OCI-LY7 (cell line): ENCODE data around the gene TEKT2. TPM values are rescaled to one million over a fixed set of nuclear protein-coding genes. Genes with fewer than 3 reads are reported as not detected.

Experiments
- BruUV-seq: library from RNA; stranded (reverse); fragments of 400-500 nt; replicated peaks from 2 replicates; lab custom pipeline; 2021; lab: Mats Ljungman, UMichigan
- CTCF ChIA-PET: fragments of 300-600 bp; sonication (Branson Sonifier 250); formaldehyde crosslinking; loops from one replicate; lab custom pipeline; 2022; ENCODE audit warnings: antibody characterized with exemption; ENCODE audit not compliant: unreplicated experiment; lab: Charles Lee
- POLR2A ChIA-PET: fragments of 300-600 bp; sonication (Branson Sonifier 250); formaldehyde crosslinking; loops from one replicate; lab custom pipeline; 2022; ENCODE audit warnings: antibody characterized with exemption; lab: Charles Lee
- DNase-seq: peaks from one replicate; pipeline ENCODE4 v3.0.0-alpha.2; 2015; ENCODE audit warnings: low spot score
- H2AFZ ChIP-seq: fragments of 200-600 bp; sonication (generic), shearing (Covaris generic); 2 replicates; pipeline ENCODE4 v1.6.1; 2014; ENCODE audit warnings: mild to moderate bottlenecking, antibody characterized with exemption, low read length, moderate library complexity
- H3K27ac ChIP-seq: fragments of 200-600 bp; sonication (generic); 2 replicates; pipeline ENCODE4 v1.5.1; 2014; ENCODE audit warnings: mixed run types, low read depth, mild to moderate bottlenecking, moderate library complexity, low read length, inconsistent platforms; ENCODE audit not compliant: poor library complexity, severe bottlenecking
- H3K36me3 ChIP-seq: fragments of 200-600 bp; sonication (generic); 2 replicates; pipeline ENCODE4 v1.6.1; 2014; ENCODE audit warnings: mild to moderate bottlenecking, antibody characterized with exemption, low read length, moderate library complexity, mixed read lengths; ENCODE audit not compliant: insufficient read depth
- H3K4me1 ChIP-seq: fragments of 200-600 bp; sonication (generic); 2 replicates; pipeline ENCODE4 v1.5.1; 2014; ENCODE audit warnings: mild to moderate bottlenecking, low read length; ENCODE audit not compliant: insufficient read depth, poor library complexity, severe bottlenecking
- H3K4me2 ChIP-seq: fragments of 200-600 bp; sonication (generic); 2 replicates; pipeline ENCODE4 v1.6.1; 2014; ENCODE audit warnings: mild to moderate bottlenecking, low read length
- H3K4me3 ChIP-seq: fragments of 200-600 bp; sonication (generic); 2 replicates; pipeline ENCODE4 v1.5.1; 2014; ENCODE audit warnings: mild to moderate bottlenecking, low read depth, low read length; ENCODE audit not compliant: poor library complexity, severe bottlenecking
- H3K79me2 ChIP-seq: fragments of 200-600 bp; sonication (generic); 2 replicates; pipeline ENCODE4 v1.6.1; 2016; ENCODE audit warnings: low read depth, mild to moderate bottlenecking, low read length, moderate library complexity, mixed read lengths; ENCODE audit not compliant: insufficient read depth
- H3K9me2 ChIP-seq: fragments of 200-600 bp; sonication (generic); 2 replicates; pipeline ENCODE4 v1.6.1; 2016; ENCODE audit warnings: mild to moderate bottlenecking, low read length, mixed read lengths; ENCODE audit not compliant: insufficient read depth
- H3K9me3 ChIP-seq: fragments of 200-600 bp; sonication (generic); 2 replicates; pipeline ENCODE4 v1.6.1; 2014; ENCODE audit warnings: mild to moderate bottlenecking, mixed run types, low read length, mixed read lengths
- H4K20me1 ChIP-seq: fragments of 200-600 bp; sonication (generic); 2 replicates; pipeline ENCODE4 v1.6.1; 2014; ENCODE audit warnings: mild to moderate bottlenecking, antibody characterized with exemption, low read length, moderate library complexity, mixed read lengths; ENCODE audit not compliant: insufficient read depth
- CTCF ChIP-seq: fragments of 200-600 bp; sonication (generic); conservative IDR thresholded peaks from 2 replicates; pipeline ENCODE4 v1.5.1; 2014; ENCODE audit warnings: mild to moderate bottlenecking, antibody characterized with exemption, low read length, moderate library complexity, mixed read lengths
- EZH2phosphoT487 ChIP-seq: fragments of 200-600 bp; sonication (generic); IDR thresholded peaks from 2 replicates; pipeline ENCODE4 v1.6.1; 2018; ENCODE audit warnings: low read depth, borderline replicate concordance, mild to moderate bottlenecking, mixed run types, antibody characterized with exemption, low read length, moderate library complexity, mixed read lengths
- intact Hi-C: fragments of 100-400 bp; cut with micrococcal nuclease; formaldehyde crosslinking; loops from one replicate; pipeline ENCODE4 v1.10.0; 2022; ENCODE audit not compliant: unreplicated experiment
- total RNA-seq, 2 experiments: library from RNA; depleted of rRNA in 1 of 2; stranded (reverse); fragments of >200 nt in 1 of 2; shearing (Covaris generic) in 1 of 2; gene quantifications; 2 replicates each; pipeline ENCODE4 v1.2.3, GENCODE V29; 2014 to 2022

TEKT2 gene
- total RNA-seq, 2 experiments from 2014 or later: not detected

GRCh38 chr1:36084497-36085115 is 712 bp downstream of the TEKT2 start:
- H3K27ac ChIP-seq: no peak overlapping the region
- H3K36me3 ChIP-seq: no peaks in the 10 kb centered on the region
- intact Hi-C loops: loop anchor here (5.0 kb wide), 1 partner anchor 202 kb away; the partner anchor contains the start of gene AGO1
- no peaks in the 10 kb centered on the region for H3K9me3 ChIP-seq
- no peak for DNase-seq
- POLR2A ChIA-PET: no interaction called here
- peaks cover 7% of the 10 kb centered on the region for H3K79me2 ChIP-seq
- H3K4me3 ChIP-seq: no peak overlapping the region
- CTCF ChIA-PET: no interaction called here
- H4K20me1 ChIP-seq: peaks cover 5% of the 10 kb centered on the region; the same call in 1 of the 2 replicates
- 0 out of 2 replicates have a peak overlapping the region, but pooled peaks have one; percentile 7 for H3K4me2 ChIP-seq
- H3K4me1 ChIP-seq: peaks cover 5% of the 10 kb centered on the region
- no TSS peak for BruUV-seq
- no peaks in the 10 kb centered on the region for H3K9me2 ChIP-seq
- no peak for TF ChIP-seq EZH2phosphoT487
- no peak for TF ChIP-seq CTCF
- H2AFZ ChIP-seq: 0 out of 2 replicates have a peak overlapping the region, but pooled peaks have one; percentile 57

- CTCF ChIA-PET: no interaction called here
- Histone ChIP-seq H3K4me1 (peaks cover 11% of the 10 kb centered on the region), H3K9me3 (no peaks in the 10 kb centered on the region), H3K79me2 (peaks cover 12% of the 10 kb centered on the region), H3K9me2 (no peaks in the 10 kb centered on the region), H3K4me2 (no peak overlapping the region), H3K36me3 (no peaks in the 10 kb centered on the region), H2AFZ (no peak overlapping the region), H4K20me1 (peaks cover 6% of the 10 kb centered on the region; the same call in 1 of the 2 replicates), H3K4me3 (no peak overlapping the region), H3K27ac (no peak overlapping the region)
- POLR2A ChIA-PET: interaction anchor here (0.7 kb wide), 1 partner anchor 1100 kb away, joined by 3 read pairs; the partner anchor contains the start of gene TMEM35B
- no peak for DNase-seq
- TF ChIP-seq CTCF: no peak
- no peak for TF ChIP-seq EZH2phosphoT487
- BruUV-seq: no TSS peak
- intact Hi-C loops: loop anchor here (5.0 kb wide), 1 partner anchor 203 kb away; the partner anchor contains the start of gene AGO1
Observed at GRCh38 chr1:36085126-36085525, 1.2 kb downstream of the TEKT2 start.
